Nephron progenitor cell (in vitro differentiated cells): ENCODE results near the gene DNAJC12.
A peak's percentile ranks its signal among the peaks of the same experiment; 100 is the strongest.
"Not testable (repeated sequence)": the region's sequence is repeated elsewhere in the genome, so short reads cannot be mapped to it uniquely, and the experiment has no call there.

ENCODE experiments used
- DNase-seq: peaks from one replicate; pipeline ENCODE4 v3.0.0; 2021
- H3K27ac Mint-ChIP-seq: 2 replicates; pipeline ENCODE4 v1.8.0; 2021; ENCODE audit warnings: mild to moderate bottlenecking, moderate library complexity, mixed read lengths
- H3K27me3 Mint-ChIP-seq: 2 replicates; pipeline ENCODE4 v1.8.0; 2021; ENCODE audit warnings: mild to moderate bottlenecking, low read depth, mixed read lengths; ENCODE audit not compliant: poor library complexity
- H3K36me3 Mint-ChIP-seq: 2 replicates; pipeline ENCODE4 v1.8.0; 2021; ENCODE audit warnings: low read depth, mixed read lengths
- H3K4me1 Mint-ChIP-seq: 2 replicates; pipeline ENCODE4 v1.8.0; 2021; ENCODE audit warnings: mixed read lengths
- H3K4me3 Mint-ChIP-seq: 2 replicates; pipeline ENCODE4 v1.8.0; 2021; ENCODE audit warnings: mild to moderate bottlenecking, moderate library complexity, mixed read lengths
- H3K9me3 Mint-ChIP-seq: 2 replicates; pipeline ENCODE4 v1.8.0; 2021; ENCODE audit warnings: mild to moderate bottlenecking, moderate library complexity, mixed read lengths
- CTCF ChIP-seq: fragments of 200-600 bp; sonication (generic); IDR thresholded peaks from 2 replicates; pipeline ENCODE4 v1.5.0; 2021; ENCODE audit warnings: antibody characterized with exemption

Gene DNAJC12

DNA sequence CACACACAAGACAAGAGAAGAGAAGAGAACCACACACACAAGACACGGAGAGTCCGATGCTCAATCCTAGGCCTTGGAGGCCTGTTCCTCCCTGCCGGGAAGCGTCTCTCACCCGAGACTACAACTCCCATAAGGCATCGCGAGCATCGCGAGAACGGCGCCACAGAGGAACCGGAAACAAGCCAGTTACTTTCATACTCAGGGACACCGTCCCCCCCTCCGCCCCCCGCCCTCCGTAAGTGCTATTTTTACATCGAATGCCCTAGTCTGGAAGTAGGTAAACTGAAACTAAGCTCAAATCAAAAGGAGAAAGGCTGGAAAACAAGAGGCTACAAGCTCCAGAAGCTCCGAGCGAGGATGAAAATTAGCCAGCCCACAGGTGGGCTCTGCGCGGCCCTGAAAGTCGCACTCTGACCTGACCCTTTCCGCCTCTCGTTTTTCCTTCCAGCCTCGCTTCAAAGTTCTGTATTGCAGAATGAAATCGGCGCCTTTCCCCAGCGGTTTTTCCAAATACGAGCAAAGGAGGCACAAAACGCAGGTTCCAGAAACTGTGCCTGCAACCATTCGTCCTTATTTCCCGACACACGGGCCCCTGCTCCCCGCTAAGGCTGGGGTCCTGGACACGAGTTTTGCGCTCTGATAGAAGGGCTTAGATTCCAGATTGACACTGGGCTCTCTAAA is 11.5 kb upstream of the DNAJC12 start:
- Mint-ChIP-seq H3K27ac (peak overlapping the region; percentile 92), H3K4me1 (peaks cover 11% of the 10 kb centered on the region), H3K9me3 (peaks cover 4% of the 10 kb centered on the region), H3K27me3 (peaks cover 8% of the 10 kb centered on the region), H3K4me3 (peak overlapping the region; percentile 96), H3K36me3 (peaks cover 5% of the 10 kb centered on the region)
- peak; percentile 90 for DNase-seq
- TF ChIP-seq CTCF = no peak

DNA sequence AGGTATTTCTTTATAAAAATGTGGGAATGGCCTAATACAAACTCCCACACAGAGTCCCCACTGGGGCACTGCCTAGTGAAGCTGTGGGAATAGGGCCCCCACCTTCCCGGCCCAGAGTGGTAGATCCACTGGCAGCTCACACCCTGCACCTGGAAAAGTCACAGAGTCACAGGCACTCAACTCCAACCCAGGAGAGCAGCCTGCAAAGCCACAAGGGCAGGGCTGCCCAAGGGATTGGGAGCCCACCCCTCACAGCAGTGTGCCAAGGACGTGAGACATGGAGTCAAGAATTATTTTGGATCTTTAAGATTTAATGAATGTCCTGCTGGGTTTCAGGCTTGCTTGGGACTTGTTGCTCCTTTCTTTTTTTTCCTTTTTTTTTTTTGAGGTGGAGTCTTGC is 5.3 kb upstream of the DNAJC12 start:
- no peak overlapping the region for H3K27ac Mint-ChIP-seq
- H3K36me3 Mint-ChIP-seq = peaks cover 6% of the 10 kb centered on the region
- DNase-seq = no peak
- H3K27me3 Mint-ChIP-seq = peaks cover 11% of the 10 kb centered on the region
- H3K4me3 Mint-ChIP-seq = no peak overlapping the region
- no peaks in the 10 kb centered on the region for H3K4me1 Mint-ChIP-seq
- no peak for TF ChIP-seq CTCF
- peaks cover 21% of the 10 kb centered on the region for H3K9me3 Mint-ChIP-seq

DNA sequence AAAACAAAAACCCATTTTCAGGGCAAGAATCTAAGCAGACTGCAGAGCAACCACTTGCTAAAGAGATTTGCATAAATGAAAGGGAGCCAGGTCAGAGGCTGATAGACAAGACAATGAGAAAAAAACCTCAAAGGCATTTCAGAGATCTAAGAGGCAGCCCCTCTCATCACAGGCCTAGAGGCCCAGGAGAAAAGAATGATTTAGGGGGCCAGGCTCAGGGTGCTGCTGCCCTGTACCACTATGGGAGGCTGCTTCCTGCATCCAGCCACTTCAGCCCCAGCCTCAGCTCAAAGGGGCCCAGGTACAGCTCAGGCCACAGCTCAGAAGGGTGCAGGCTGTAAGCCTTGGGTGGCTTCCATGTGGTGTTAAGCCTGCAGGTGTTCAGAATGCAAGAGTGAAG is 3.7 kb upstream of the DNAJC12 start:
- Mint-ChIP-seq H3K4me1 (peaks cover 8% of the 10 kb centered on the region), H3K9me3 (peaks cover 21% of the 10 kb centered on the region), H3K4me3 (no peak overlapping the region), H3K27me3 (peaks cover 11% of the 10 kb centered on the region), H3K27ac (no peak overlapping the region), H3K36me3 (peaks cover 6% of the 10 kb centered on the region)
- no peak for TF ChIP-seq CTCF
- no peak for DNase-seq

DNA sequence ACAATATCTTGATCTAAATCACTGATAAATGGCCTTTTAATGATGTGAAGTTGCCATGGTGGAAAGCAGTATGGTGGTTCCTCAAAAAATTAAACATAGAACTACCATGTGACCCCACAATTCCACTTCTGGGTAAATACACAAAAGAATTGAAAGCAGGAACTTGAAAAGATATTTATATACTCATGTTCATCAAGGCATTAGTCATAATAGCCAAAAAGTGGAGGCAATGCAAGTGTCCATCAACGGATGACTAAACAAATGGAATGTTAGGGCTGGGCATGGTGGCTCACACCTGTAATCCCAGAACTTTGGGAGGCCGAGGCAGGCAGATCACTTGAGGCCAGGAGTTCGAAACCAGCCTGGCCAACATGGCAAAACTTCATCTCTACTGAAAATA is 2.0 kb upstream of the DNAJC12 start:
- no peak for DNase-seq
- Mint-ChIP-seq H3K36me3 (peaks cover 6% of the 10 kb centered on the region), H3K4me3 (no peak overlapping the region), H3K27me3 (peaks cover 8% of the 10 kb centered on the region), H3K4me1 (peaks cover 18% of the 10 kb centered on the region), H3K9me3 (peaks cover 21% of the 10 kb centered on the region), H3K27ac (no peak overlapping the region)
- TF ChIP-seq CTCF = no peak

- peaks cover 21% of the 10 kb centered on the region for H3K9me3 Mint-ChIP-seq
- H3K27ac Mint-ChIP-seq, H3K36me3 Mint-ChIP-seq, H3K27me3 Mint-ChIP-seq, H3K4me3 Mint-ChIP-seq, DNase-seq: not testable (repeated sequence)
- peaks cover 18% of the 10 kb centered on the region for H3K4me1 Mint-ChIP-seq
These were observed 1.5 kb upstream of the DNAJC12 start for GRCh38 chr10:67839511-67839910.

- peaks cover 18% of the 10 kb centered on the region for H3K4me1 Mint-ChIP-seq
- peak overlapping the region; percentile 84 for H3K4me3 Mint-ChIP-seq
- TF ChIP-seq CTCF = no peak
- H3K27me3 Mint-ChIP-seq = peaks cover 5% of the 10 kb centered on the region
- DNase-seq = no peak
- peaks cover 6% of the 10 kb centered on the region for H3K36me3 Mint-ChIP-seq
- H3K27ac Mint-ChIP-seq = no peak overlapping the region
- peaks cover 11% of the 10 kb centered on the region for H3K9me3 Mint-ChIP-seq
These were observed 1.0 kb downstream of the DNAJC12 start for GRCh38 chr10:67836972-67837371.
